ENCODE data around the gene LDLRAD2. TPM values are rescaled to one million over a fixed set of nuclear protein-coding genes. Genes with fewer than 3 reads are reported as not detected.

Gene LDLRAD2
- total RNA-seq, 1 donor from 2014 or later = not detected

Other genes with a start within 250 kb of the LDLRAD2 start
- 0.82 TPM in 1 of 2 replicates, not detected in the other for gene RAP1GAP, start 142.9 kb upstream of the LDLRAD2 start, total RNA-seq
- gene USP48, start 29.1 kb upstream of the LDLRAD2 start, total RNA-seq = 48.4 and 61.5 TPM in 2 replicates
- 2,040 and 3,652 TPM in 2 replicates for gene HSPG2, start 125.0 kb downstream of the LDLRAD2 start, total RNA-seq
- not detected in 2 replicates for gene CELA3B, start 164.8 kb downstream of the LDLRAD2 start, total RNA-seq
- not detected in 2 replicates for gene CELA3A, start 189.4 kb downstream of the LDLRAD2 start, total RNA-seq
- gene CDC42, start 240.4 kb downstream of the LDLRAD2 start, total RNA-seq = 349 and 429 TPM in 2 replicates